Type B pancreatic cell (in vitro differentiated cells): ENCODE measurements around the gene COL1A1. TPM values are rescaled to one million over a fixed set of nuclear protein-coding genes. Genes with fewer than 3 reads are reported as not detected.

Source experiments
- DNase-seq: peaks from one replicate; pipeline ENCODE4 v3.0.0; 2021; ENCODE audit warnings: mixed read lengths; ENCODE audit not compliant: unreplicated experiment; ENCODE audit errors: extremely low spot score
- H3K27ac Mint-ChIP-seq: 2 replicates; pipeline ENCODE4 v1.8.0; 2021; ENCODE audit warnings: mild to moderate bottlenecking, mixed read lengths
- H3K27me3 Mint-ChIP-seq: 2 replicates; pipeline ENCODE4 v1.8.0; 2021; ENCODE audit warnings: mixed read lengths
- H3K36me3 Mint-ChIP-seq: 2 replicates; pipeline ENCODE4 v1.8.0; 2021; ENCODE audit warnings: mixed read lengths
- H3K4me1 Mint-ChIP-seq: one replicate; pipeline ENCODE4 v1.8.0; 2021; ENCODE audit warnings: mixed read lengths; ENCODE audit not compliant: unreplicated experiment
- H3K4me3 Mint-ChIP-seq: 2 replicates; pipeline ENCODE4 v1.8.0; 2021; ENCODE audit warnings: mild to moderate bottlenecking, mixed read lengths
- H3K9me3 Mint-ChIP-seq: 2 replicates; pipeline ENCODE4 v1.8.0; 2021; ENCODE audit warnings: mixed read lengths
- total RNA-seq: library from RNA; stranded (reverse); gene quantifications from 2 replicates; pipeline ENCODE4 v1.2.1, GENCODE V29; 2021; ENCODE audit warnings: low replicate concordance
- TF ChIP-seq, protein P1 (sequence below): fragments of 200-600 bp; sonication (generic); conservative IDR thresholded peaks from 2 replicates; pipeline ENCODE4 v1.5.0; 2021; ENCODE audit warnings: antibody characterized with exemption, mild to moderate bottlenecking

COL1A1 gene
- total RNA-seq, 1 donor from 2014 or later: 201 TPM

DNA sequence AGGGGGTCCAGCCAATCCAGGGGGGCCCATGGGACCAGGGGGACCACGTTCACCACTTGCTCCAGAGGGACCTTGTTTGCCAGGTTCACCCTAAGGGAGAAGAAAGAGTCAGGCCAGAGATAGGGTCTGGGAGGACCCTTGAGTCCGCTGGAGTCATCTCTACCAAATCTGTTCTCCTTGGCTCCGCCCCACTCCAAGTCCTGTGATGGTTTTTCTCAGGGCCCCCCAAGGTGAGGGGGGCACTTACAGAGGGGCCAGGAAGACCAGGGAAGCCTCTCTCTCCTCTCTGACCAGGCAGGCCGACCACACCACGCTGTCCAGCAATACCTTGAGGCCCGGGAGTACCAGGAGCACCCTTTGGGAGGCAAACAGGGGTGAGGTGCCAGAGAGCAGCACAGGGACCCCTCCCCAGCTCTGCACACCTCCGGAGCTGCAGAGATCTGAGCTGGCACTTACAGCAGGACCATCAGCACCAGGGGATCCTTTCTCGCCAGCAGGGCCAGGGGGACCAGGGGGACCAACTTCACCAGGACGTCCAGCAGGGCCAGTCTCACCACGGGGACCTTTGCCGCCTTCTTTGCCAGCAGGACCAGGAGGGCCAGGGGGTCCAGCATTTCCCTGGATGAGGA, 12.4 kb downstream of the COL1A1 start:
- Mint-ChIP-seq H3K4me1 (peaks cover 3% of the 10 kb centered on the region), H3K4me3 (no peak overlapping the region), H3K27me3 (no peaks in the 10 kb centered on the region), H3K36me3 (no peaks in the 10 kb centered on the region), H3K9me3 (no peaks in the 10 kb centered on the region), H3K27ac (no peak overlapping the region)
- TF ChIP-seq, protein P1, sequence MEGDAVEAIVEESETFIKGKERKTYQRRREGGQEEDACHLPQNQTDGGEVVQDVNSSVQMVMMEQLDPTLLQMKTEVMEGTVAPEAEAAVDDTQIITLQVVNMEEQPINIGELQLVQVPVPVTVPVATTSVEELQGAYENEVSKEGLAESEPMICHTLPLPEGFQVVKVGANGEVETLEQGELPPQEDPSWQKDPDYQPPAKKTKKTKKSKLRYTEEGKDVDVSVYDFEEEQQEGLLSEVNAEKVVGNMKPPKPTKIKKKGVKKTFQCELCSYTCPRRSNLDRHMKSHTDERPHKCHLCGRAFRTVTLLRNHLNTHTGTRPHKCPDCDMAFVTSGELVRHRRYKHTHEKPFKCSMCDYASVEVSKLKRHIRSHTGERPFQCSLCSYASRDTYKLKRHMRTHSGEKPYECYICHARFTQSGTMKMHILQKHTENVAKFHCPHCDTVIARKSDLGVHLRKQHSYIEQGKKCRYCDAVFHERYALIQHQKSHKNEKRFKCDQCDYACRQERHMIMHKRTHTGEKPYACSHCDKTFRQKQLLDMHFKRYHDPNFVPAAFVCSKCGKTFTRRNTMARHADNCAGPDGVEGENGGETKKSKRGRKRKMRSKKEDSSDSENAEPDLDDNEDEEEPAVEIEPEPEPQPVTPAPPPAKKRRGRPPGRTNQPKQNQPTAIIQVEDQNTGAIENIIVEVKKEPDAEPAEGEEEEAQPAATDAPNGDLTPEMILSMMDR: no peak
- no peak for DNase-seq

DNA sequence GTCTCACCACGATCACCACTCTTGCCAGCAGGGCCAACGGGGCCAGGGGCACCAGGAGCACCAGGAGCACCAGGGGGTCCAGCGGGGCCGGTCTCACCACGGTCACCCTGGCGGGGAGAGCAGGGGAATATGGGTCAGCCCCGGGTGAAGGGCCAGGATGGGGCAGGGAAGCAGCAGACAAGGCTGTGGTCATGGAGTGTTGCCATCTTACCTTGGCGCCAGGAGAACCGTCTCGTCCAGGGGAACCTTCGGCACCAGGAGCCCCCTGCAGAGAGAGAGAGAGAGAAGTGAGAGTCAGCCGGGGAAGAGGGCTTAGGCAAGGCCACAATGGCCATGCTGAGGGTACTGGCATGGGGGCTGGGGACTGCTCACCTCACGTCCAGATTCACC, 12.9 kb downstream of the COL1A1 start:
- Mint-ChIP-seq H3K4me1 (peaks cover 8% of the 10 kb centered on the region), H3K4me3 (no peak overlapping the region), H3K27ac (no peak overlapping the region), H3K36me3 (no peaks in the 10 kb centered on the region), H3K9me3 (no peaks in the 10 kb centered on the region), H3K27me3 (no peaks in the 10 kb centered on the region)
- no peak for DNase-seq
- TF ChIP-seq, protein P1: no peak

- no peak overlapping the region for H3K27ac Mint-ChIP-seq
- H3K27me3 Mint-ChIP-seq: peaks cover 1% of the 10 kb centered on the region
- peaks cover 9% of the 10 kb centered on the region for H3K4me1 Mint-ChIP-seq
- H3K36me3 Mint-ChIP-seq: no peaks in the 10 kb centered on the region
- TF ChIP-seq, protein P1: no peak
- no peak overlapping the region for H3K4me3 Mint-ChIP-seq
- DNase-seq: no peak
- H3K9me3 Mint-ChIP-seq: no peaks in the 10 kb centered on the region
These were observed 13.5 kb downstream of the COL1A1 start for GRCh38 chr17:50187751-50188530.

DNA sequence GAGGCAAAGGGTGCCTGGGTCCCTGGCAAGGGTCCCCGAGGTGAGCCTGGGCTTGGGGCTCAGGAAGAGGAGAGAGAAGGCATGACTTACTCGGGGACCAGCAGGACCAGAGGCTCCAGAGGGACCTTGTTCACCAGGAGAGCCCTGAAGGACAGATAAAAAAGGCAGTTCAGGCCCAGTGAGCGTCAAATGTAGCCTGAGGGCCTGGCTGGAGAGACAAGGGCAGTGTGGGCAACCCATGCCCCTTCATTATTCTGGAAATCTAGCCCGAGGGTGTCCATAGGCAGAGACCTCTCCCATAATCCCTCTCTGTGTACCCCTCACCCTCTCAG, 14.1 kb downstream of the COL1A1 start:
- no peaks in the 10 kb centered on the region for H3K36me3 Mint-ChIP-seq
- no peaks in the 10 kb centered on the region for H3K9me3 Mint-ChIP-seq
- peaks cover 9% of the 10 kb centered on the region for H3K4me1 Mint-ChIP-seq
- no peak overlapping the region for H3K4me3 Mint-ChIP-seq
- no peak overlapping the region for H3K27ac Mint-ChIP-seq
- no peak for DNase-seq
- TF ChIP-seq, protein P1: no peak
- peaks cover 5% of the 10 kb centered on the region for H3K27me3 Mint-ChIP-seq

- H3K27ac Mint-ChIP-seq: no peak overlapping the region
- no peaks in the 10 kb centered on the region for H3K36me3 Mint-ChIP-seq
- peaks cover 12% of the 10 kb centered on the region for H3K4me1 Mint-ChIP-seq
- no peaks in the 10 kb centered on the region for H3K9me3 Mint-ChIP-seq
- peaks cover 6% of the 10 kb centered on the region for H3K27me3 Mint-ChIP-seq
- DNase-seq: no peak
- TF ChIP-seq, protein P1: no peak
- no peak overlapping the region for H3K4me3 Mint-ChIP-seq
These were observed 14.6 kb downstream of the COL1A1 start for GRCh38 chr17:50186661-50187393.
